Smooth muscle cell of the umbilical artery (primary cell): Measurements from ENCODE around the gene BPIFB2. TPM values are rescaled to one million over a fixed set of nuclear protein-coding genes. Genes with fewer than 3 reads are reported as not detected.

Experiments
- total RNA-seq: library from RNA; depleted of rRNA; stranded (reverse); fragments of >200 nt; gene quantifications from 2 replicates; pipeline ENCODE4 v1.2.3, GENCODE V29; 2014

Gene BPIFB2, protein sequence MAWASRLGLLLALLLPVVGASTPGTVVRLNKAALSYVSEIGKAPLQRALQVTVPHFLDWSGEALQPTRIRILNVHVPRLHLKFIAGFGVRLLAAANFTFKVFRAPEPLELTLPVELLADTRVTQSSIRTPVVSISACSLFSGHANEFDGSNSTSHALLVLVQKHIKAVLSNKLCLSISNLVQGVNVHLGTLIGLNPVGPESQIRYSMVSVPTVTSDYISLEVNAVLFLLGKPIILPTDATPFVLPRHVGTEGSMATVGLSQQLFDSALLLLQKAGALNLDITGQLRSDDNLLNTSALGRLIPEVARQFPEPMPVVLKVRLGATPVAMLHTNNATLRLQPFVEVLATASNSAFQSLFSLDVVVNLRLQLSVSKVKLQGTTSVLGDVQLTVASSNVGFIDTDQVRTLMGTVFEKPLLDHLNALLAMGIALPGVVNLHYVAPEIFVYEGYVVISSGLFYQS
- total RNA-seq = not detected in 2 replicates

DNA sequence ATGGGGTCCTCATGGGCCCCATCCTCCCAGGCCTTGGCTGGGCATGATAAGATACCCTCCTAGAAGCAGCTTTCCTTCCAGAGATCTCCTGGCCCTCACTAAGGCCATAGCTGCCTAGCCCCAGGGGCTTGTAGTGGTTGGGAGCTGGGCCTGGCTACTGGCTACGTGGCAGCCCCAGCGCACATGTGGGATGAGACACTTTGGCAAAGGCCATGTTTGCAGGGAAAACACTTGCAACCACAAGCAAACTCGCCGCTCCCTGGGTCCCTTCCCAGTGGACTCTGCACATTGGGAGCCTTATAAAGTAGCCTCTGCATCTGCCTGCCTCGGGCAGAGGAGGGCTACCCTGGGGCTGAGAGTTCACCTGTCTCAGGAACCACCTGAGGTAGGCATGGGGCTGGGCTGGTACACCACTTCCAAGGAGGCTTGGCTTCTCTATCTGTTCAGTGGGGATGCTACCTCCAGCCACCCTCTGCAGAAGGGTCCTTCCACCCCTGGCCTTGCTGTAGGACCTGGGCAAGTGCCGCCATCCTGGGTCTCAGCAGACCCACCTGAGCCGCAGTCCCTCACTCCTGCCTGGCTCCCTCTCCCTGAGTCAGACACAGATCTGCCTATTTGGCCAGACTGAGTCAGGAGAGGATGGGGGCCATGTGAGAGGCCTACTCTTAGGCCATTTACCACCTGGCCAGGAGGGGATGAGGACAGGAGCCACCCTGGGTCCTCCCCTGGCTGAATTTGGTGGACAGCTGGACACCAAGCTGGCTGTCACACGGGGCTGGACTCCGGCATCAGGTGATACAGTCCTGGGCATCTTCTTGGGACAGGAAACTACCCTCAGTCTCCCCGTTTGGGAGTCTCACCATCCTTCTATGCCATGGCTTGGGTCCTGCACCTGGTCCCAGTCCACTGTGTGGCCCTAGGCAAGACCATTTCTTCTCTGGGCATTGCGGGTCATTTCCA lies at the start of gene BPIFB2:
BPIFB2 (plus strand) TSS at position 329 of the 960 bp plus-strand sequence. CDS start 871 bp downstream, outside the sequence.

GRCh38 chr20:33004141-33004751 lies 3.3 kb upstream of the BPIFB2 start, which contains the start of gene SUN5:
SUN5 (minus strand) TSS chr20:33004433; CDS start chr20:33004340, 93 bp downstream.

GRCh38 chr20:33031531-33031930 lies 24.0 kb downstream of the BPIFB2 start, which contains the start of gene BPIFB6:
BPIFB6 (plus strand) TSS chr20:33031648; CDS start chr20:33031648, 0 bp downstream.

DNA sequence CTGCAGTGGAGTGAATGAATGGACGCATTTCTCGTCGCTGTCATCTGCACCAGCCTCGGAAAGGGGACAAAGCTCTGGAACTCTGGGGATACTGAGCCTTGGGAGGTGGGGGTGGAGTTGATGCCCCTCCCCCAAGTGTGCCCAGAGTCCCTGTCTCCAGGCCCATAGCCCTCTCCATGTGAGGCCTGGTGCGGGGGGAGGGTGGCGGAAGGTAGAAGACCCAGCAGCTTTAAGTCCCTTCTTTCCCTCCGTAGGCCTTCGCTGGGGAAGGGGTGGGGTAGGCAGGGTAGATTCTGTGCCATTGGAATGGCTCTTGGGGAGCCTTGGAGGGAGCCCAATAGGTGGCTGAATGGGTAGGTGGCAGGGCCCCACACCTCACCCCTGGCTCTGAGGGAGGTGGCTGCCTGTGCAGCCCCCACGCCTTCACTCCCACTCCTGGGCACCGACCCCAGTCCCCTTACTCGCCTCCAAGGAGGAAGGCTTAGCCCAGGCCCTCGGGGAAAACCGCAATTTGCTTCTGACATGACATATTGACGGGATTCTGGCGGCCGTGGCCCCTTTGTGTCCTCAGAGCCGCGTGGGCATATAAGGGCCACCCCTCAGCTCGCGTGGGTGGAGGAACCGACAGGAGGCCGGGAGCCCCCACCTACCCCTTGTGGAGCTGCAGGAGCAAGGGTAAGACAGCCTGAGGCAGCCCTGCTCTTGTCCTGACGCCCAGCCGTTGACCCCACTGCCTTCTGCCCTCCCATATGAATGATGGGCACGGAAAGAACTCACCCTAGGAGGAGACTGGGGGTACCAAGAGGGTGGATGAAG lies 46.0 kb downstream of the BPIFB2 start, which contains the start of gene BPIFB3:
BPIFB3 (plus strand) TSS at position 613 of the 816 bp plus-strand sequence. CDS start 1,533 bp downstream, outside the sequence.

Other genes starting within 250 kb of the BPIFB2 start
- gene DNMT3B, start 245.3 kb upstream of the BPIFB2 start, total RNA-seq = 1.5 TPM in 2 replicates
- gene MAPRE1, start 187.8 kb upstream of the BPIFB2 start, total RNA-seq = 114 and 155 TPM in 2 replicates
- gene EFCAB8, start 148.8 kb upstream of the BPIFB2 start, total RNA-seq = under 0.01 and 0.97 TPM in 2 replicates
- gene SUN5, start 3.3 kb upstream of the BPIFB2 start, total RNA-seq = not detected in 2 replicates
- not detected in 2 replicates for gene BPIFB6, start 23.9 kb downstream of the BPIFB2 start, total RNA-seq
- gene BPIFB3, start 46.2 kb downstream of the BPIFB2 start, total RNA-seq = not detected in 2 replicates
- not detected in 2 replicates for gene BPIFB4, start 71.9 kb downstream of the BPIFB2 start, total RNA-seq
- not detected in 2 replicates for gene BPIFA2, start 160.5 kb downstream of the BPIFB2 start, total RNA-seq
- gene BPIFA3, start 209.6 kb downstream of the BPIFB2 start, total RNA-seq = not detected in 2 replicates
- not detected in 2 replicates for gene BPIFA1, start 228.3 kb downstream of the BPIFB2 start, total RNA-seq